ENCODE measurements around the gene ZRANB2. TPM values are rescaled to one million over a fixed set of nuclear protein-coding genes. Genes with fewer than 3 reads are reported as not detected.

ZRANB2 gene
- total RNA-seq, 1 donor from 2014 or later: 46.0 TPM

DNA sequence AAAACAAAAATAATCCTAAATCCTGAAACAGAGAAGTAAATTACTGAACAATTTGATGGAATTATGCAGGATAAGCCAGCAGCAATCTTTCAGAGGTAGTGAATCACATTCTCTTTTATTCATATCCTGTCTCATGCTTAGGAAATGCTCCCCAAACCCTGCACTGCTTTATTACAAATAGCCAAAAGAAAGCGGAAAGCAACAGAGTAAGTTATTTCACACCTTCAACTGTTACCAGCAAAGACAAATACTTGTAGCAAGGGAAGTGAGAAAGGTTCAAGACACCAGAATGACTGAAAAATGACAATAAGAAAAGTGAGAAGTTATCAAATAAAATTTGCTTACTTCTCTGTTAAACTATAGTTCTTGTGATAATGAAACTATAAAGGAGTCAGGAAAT is 6.2 kb downstream of the ZRANB2 start:
- DNase-seq: no peak
- intact Hi-C loops (cut with DNase I): no loop called here
- ATAC-seq (ENCODE audit: poor library complexity): no peak

DNA sequence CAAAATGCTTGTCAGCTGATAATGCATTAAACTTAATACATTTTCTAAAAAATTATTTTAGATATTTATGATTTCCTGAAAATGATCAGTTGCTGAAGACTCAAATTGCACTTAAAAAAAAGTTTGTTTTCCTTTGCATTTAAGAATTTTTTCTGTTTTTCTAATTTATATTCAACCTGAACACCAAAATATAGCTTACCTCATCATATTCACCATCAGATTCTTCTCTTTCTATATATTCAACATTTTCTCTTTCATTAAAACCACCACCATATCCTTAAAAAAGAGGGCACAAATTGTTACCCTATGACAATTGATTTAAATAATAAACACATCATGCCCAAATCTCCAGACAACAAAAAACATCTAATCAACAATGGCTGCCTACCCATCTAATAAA is 8.6 kb downstream of the ZRANB2 start:
- ATAC-seq (ENCODE audit: poor library complexity): no peak
- no peak for DNase-seq
- intact Hi-C loops (cut with DNase I): no loop called here

DNA sequence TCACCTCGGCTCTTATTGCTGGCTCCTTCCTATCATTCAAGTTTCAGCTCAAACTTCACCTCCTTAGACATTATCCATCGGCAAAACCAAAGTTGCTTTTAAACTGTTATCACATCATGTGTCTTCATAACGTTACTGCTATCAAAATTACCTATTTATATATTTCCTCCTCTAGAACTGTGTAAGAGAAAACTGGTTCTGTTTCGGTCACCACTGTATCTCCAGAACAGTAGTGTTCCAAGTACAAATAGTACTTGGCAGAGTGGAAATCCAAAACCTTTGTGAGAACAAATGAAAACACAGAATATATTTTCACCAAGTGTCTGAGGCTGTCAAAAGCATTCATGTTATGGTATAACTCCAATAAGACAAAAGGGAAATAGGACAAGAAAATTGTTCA is 9.1 kb downstream of the ZRANB2 start:
- peak; percentile 63 for ATAC-seq (ENCODE audit: poor library complexity)
- DNase-seq: no peak
- intact Hi-C loops (cut with DNase I): no loop called here

DNA sequence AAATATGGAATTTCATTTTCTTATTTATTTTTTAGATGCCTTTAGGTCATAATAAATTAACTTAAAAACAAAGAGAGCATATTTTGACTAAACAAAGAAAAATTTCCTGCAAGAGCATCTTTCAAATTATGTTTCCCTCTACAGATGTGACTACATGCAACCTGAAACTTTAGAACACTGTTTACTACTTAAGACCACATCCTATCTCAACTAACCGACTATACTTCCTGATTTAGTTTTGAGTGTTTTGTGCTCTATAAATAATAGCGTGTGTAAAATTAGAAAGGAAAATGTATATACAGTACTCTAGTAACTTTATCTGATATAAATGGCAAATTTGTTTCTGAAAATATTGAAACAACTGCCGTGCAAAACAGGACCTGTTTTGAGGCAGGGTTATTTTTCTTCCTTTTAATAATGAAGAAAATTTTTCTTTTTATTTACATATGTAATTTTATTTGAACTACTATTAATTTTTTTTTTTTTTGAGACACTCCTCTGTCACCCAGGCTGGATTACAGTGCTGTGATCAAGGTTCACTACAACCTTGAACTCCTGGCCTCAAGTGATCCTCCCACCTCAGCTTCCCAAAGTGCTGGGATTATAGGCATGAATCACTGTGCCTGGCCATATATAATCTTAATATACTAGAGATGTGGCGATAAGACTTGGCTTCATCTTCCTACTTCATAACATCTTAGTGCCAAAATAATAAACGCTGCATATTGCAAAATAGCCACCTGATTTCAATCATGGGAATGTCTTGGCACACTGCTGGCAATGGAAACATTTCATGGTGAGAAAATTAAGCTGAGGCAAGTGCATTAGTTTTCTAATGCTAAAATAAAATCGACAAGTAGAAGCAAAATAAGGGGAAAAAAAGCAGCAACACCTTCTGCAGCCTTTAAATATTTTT is 12.3 kb downstream of the ZRANB2 start:
- no peak for ATAC-seq (ENCODE audit: poor library complexity)
- intact Hi-C loops (cut with DNase I): no loop called here
- DNase-seq: no peak

DNA sequence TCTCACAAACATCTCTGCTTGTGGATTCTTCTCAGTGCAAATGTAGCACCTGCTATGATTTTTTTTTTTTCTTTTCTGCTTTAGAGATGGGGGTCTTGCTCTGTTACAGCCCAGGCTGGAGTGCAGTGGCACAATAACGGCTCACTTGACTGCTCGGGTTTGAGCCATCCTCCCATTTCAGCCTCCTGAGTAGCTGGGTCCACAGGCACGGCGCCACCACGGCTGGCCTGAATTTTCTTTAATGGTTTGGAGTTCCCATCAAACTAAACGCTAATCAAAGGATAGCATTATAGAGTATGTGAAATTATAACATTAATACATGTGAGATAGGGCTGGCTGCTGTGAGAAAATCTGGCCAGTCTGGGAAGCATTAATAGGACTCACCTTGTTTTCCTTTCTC is 26.0 kb downstream of the ZRANB2 start:
- intact Hi-C loops (cut with DNase I): no loop called here
- DNase-seq: peak; percentile 40
- ATAC-seq (ENCODE audit: poor library complexity): peak; percentile 7

GRCh38 chr1:71054281-71054731 is 26.5 kb downstream of the ZRANB2 start:
- intact Hi-C loops (cut with DNase I): no loop called here
- DNase-seq (peak; percentile 31), ATAC-seq (ENCODE audit: poor library complexity) (peak; percentile 9)

- ATAC-seq (ENCODE audit: poor library complexity) (no peak), DNase-seq (no peak)
- intact Hi-C loops (cut with DNase I): no loop called here
Observed at GRCh38 chr1:71053758-71054157, 27.1 kb downstream of the ZRANB2 start.

DNA sequence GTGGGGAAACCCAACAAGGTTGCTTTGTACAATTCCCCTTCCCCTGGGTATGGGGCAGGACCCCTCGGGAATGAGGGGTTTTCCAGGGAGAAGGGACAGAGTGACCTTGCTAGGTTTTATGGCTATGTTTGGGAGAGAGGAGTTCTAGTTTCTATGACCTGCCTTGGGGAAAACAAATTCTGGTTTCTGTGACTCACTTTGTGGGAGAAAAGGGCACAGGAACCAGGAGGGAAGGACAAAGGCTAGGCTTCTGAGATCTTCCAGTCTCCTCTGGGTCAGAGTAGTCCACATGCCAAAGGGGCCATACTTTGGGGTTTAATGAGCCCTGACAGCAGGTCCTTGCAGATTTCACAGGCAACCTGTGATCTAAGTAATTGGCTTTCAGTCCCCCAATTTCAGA is 27.7 kb downstream of the ZRANB2 start:
- intact Hi-C loops (cut with DNase I): no loop called here
- DNase-seq (no peak), ATAC-seq (ENCODE audit: poor library complexity) (no peak)

GRCh38 chr1:71049951-71050598 is 30.8 kb downstream of the ZRANB2 start:
- peak; percentile 69 for ATAC-seq (ENCODE audit: poor library complexity)
- intact Hi-C loops (cut with DNase I): loop anchor here (2.0 to 5.0 kb wide), 2 partner anchors 363 to 521 kb away; no protein-coding TSS in a partner anchor
- DNase-seq: no peak

GRCh38 chr1:71047635-71048607 is 32.9 kb downstream of the ZRANB2 start, which contains the start of gene PTGER3:
PTGER3 (minus strand) TSS chr1:71047816; CDS start chr1:71047577, 239 bp downstream.
- intact Hi-C loops (cut with DNase I): loop anchor here (2.0 to 5.0 kb wide), 2 partner anchors 361 to 519 kb away; no protein-coding TSS in a partner anchor
- DNase-seq: peak; percentile 86
- peak; percentile 84 for ATAC-seq (ENCODE audit: poor library complexity)

DNA sequence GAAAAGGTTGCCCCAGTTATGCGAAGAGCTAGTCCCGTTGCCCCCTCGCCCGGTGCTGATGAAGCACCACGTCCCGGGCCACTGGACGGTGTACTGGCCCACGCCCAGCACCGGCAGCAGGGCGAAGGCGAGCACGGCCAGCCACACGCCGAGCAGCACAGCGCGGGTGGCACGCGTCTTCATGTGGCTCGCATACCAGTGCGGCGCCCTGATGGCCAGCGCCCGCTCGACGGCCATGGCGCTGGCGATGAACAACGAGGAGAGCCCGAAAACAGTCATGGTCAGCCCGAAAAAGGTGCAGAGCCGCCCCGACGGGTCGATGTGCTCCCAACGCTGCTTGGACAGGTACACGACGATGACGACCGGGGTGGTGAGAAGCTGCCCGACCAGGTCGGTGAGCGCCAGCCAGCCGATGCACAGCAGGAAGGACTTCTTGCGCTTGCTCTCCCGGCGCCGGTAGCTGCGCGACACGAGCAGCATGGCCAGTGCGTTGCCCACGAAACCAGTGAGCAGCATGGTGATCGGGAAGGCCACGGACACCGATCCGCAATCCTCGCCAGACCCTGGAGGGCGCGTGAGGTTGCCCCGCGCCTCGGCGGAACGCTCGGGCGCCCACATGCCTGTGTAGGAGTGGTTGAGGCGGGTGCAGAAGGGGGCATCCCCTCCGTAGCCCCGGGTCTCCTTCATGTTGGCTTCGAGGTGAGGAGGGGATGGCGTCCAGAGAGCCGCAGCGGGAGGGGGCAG is 33.8 kb downstream of the ZRANB2 start:
- ATAC-seq (ENCODE audit: poor library complexity) (peak; percentile 54), DNase-seq (peak; percentile 44)
- intact Hi-C loops (cut with DNase I): loop anchor here (5.0 kb wide), 1 partner anchor 360 kb away; no protein-coding TSS in a partner anchor

DNA sequence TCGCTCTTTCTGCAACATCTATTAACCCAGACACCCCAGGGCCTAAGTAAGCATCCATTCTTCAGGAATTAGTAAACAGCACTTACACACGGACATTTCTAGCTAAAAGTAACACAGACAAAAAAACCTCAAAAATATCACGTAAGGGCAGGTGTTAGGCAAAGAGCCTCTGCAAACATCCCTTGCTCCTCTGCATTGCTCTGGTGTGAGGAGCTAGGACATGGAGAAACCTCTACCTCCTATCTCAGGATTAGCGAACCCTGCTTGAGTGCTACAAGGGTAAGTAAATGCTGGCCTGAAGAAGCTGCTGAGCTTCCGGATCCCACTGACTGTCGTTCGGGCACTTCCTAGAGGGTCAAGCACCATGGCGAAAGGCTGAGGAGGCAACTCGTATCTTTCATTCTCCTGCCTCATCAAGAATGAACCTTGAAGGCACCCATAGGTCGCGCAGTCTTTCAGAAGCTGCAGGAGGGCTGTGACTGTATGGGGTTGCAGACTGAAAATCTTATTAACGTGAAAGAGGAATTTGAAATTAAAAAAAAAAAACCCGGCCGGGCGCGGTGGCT is 35.3 kb downstream of the ZRANB2 start:
- no peak for DNase-seq
- intact Hi-C loops (cut with DNase I): loop anchor here (5.0 kb wide), 1 partner anchor 358 kb away; no protein-coding TSS in a partner anchor
- no peak for ATAC-seq (ENCODE audit: poor library complexity)

- intact Hi-C loops (cut with DNase I): loop anchor here (5.0 kb wide), 1 partner anchor 358 kb away; no protein-coding TSS in a partner anchor
- DNase-seq (no peak), ATAC-seq (ENCODE audit: poor library complexity) (no peak)
Observed at GRCh38 chr1:71044833-71045232, 36.0 kb downstream of the ZRANB2 start.

DNA sequence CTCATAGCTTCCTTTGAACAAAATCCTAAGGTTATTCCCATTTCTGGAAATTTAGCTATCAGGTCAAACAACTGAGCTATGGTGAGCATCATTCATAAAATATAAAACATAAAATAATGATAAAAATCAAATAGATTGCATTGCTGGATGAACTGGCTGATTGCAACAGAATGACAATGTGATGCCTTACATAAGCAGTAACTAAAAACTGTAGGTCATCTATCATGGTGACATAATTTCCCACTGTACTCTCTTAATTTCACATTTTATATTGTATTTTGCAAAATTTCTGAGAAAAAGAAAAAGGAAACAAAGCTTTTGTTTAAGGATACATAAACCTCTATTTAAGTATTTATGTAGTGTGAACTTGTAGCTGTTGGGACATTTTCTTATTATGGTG is 37.8 kb downstream of the ZRANB2 start:
- no peak for DNase-seq
- no peak for ATAC-seq (ENCODE audit: poor library complexity)
- intact Hi-C loops (cut with DNase I): no loop called here

DNA sequence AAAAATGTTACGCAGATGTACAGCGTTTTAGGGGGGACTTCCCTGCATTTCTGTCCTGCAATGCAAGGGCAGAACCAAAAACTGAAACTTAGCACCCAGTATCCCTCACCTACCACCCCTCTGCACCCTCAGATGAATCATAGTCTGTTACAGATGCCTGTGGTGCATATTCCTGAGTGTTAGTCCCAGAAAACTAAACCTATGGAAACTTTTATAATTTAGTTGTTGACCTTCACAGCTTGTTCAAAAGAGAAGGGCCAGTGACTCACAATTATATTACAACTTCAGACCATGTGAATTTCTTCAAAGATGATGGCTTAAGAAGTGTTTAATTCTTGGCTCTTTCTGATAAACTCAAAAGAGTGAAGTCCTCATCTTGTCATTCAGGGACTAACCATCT is 39.0 kb downstream of the ZRANB2 start:
- intact Hi-C loops (cut with DNase I): no loop called here

GRCh38 chr1:71039661-71040262 is 41.1 kb downstream of the ZRANB2 start:
- DNase-seq (no peak), ATAC-seq (ENCODE audit: poor library complexity) (no peak)
- intact Hi-C loops (cut with DNase I): no loop called here

More for the DNA sequence above, 39.0 kb downstream of the ZRANB2 start:
- DNase-seq (no peak), ATAC-seq (ENCODE audit: poor library complexity) (no peak)

DNA sequence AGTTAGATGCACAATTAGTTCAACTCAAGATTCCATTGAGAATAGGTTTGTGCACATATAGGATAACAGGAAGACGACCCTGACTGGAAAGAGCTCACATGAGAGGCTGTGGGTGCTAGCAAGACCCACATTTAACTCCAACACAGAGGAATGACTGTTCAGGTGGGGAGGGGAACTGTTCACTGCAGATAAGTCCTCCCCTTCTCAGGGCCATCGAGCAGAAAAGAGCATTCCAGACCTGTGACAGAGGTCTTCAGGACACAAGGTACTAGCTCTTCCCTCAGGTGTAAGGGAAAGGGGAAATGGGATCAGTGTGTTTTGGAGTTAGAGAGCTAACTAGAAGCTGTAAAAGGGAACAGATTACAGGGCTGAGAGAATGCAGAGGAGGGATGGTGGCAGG is 41.9 kb downstream of the ZRANB2 start:
- no peak for DNase-seq
- no peak for ATAC-seq (ENCODE audit: poor library complexity)

More for the DNA sequence above, 41.9 kb downstream of the ZRANB2 start:
- intact Hi-C loops (cut with DNase I): no loop called here
